Kidney (tissue), 14 donors: ENCODE results near the gene TNKS2. TPM values are rescaled to one million over a fixed set of nuclear protein-coding genes. Genes with fewer than 3 reads are reported as not detected.

Experiments
- DNase-seq, 5 donors: peaks; one replicate each; pipeline ENCODE4 v3.0.0-alpha.2; 2013 to 2020
- FAIRE-seq: peaks from 2 replicates; lab custom pipeline; 2012; peaks lifted over from hg19 to GRCh38; lab: Jason Lieb, UNC
- H3K27ac ChIP-seq, 2 donors: one replicate each; pipeline ENCODE4 v1.7.0; 2013; ENCODE audit warnings: low read depth in 2 of 2, low read length in 2 of 2, inconsistent platforms in 1 of 2
- H3K27me3 ChIP-seq: one replicate; pipeline ENCODE4 v1.7.1; 2013; ENCODE audit warnings: low read length, inconsistent platforms; ENCODE audit not compliant: control insufficient read depth, insufficient read depth
- H3K36me3 ChIP-seq, 3 donors: one replicate each; pipeline versions ENCODE4 v1.7.0 to v1.7.1; 2013; ENCODE audit warnings: low read length in 3 of 3, control low read depth in 1 of 3, inconsistent platforms in 1 of 3; ENCODE audit not compliant: insufficient read depth in 3 of 3, control insufficient read depth in 2 of 3
- H3K4me1 ChIP-seq, 3 donors: one replicate each; pipeline versions ENCODE4 v1.7.0 to v1.7.1; 2013; ENCODE audit warnings: low read length in 3 of 3, inconsistent platforms in 1 of 3, low read depth in 1 of 3; ENCODE audit not compliant: control insufficient read depth in 2 of 3, insufficient read depth in 2 of 3
- H3K4me3 ChIP-seq, 3 donors: one replicate each; pipeline versions ENCODE4 v1.7.0 to v1.8.1; 2013; ENCODE audit warnings: low read length in 3 of 3, control low read depth in 1 of 3, inconsistent platforms in 1 of 3
- H3K9ac ChIP-seq, 3 donors: one replicate each; pipeline versions ENCODE4 v1.7.0 to v1.7.1; 2013; ENCODE audit warnings: low read length in 3 of 3, control low read depth in 1 of 3, inconsistent platforms in 1 of 3
- H3K9me3 ChIP-seq, 3 donors: one replicate each; pipeline versions ENCODE4 v1.7.0 to v1.7.1; 2013; ENCODE audit warnings: low read length in 3 of 3, control low read depth in 1 of 3, inconsistent platforms in 1 of 3; ENCODE audit not compliant: control insufficient read depth in 2 of 3, insufficient read depth in 1 of 3
- CTCF ChIP-seq: IDR thresholded peaks from 3 replicates; pipeline ENCODE4 v1.5.1; 2012; ENCODE audit warnings: mild to moderate bottlenecking, moderate library complexity, borderline replicate concordance; ENCODE audit not compliant: insufficient read depth; ENCODE audit errors: extremely low read depth
- intact Hi-C: fragments of 100-400 bp; cut with DNase I; formaldehyde crosslinking; loops from one replicate; pipeline ENCODE4 v1.11.1; 2022
- polyA plus RNA-seq: library from polyadenylated mRNA; stranded (reverse); fragments of 350-450 nt; fragmentation: Illumina TruSeq; extraction: RNeasy Lipid Tissue Mini Kit (QIAGEN cat#74804); gene quantifications from one replicate; pipeline ENCODE4 v1.2.3, GENCODE V29; 2014; ENCODE audit warnings: low read depth, low replicate concordance; ENCODE audit not compliant: insufficient read depth
- total RNA-seq: library from RNA; stranded (reverse); fragmentation: NEBNext Ultra II Directional; extraction: Animal tissue kit (Norgen Biotek cat#: 25700); gene quantifications from one replicate; pipeline ENCODE4 v1.2.1, GENCODE V29; 2021
- donor health status: control.
- donor health status: control.
- donor health status: control.
- donor health status: control.
- donor health status: control.
- donor health status: DM: yes; HTN: yes; CAD: no.
- donor health status: Normal renal cell carcinoma (clear cell type).

The TNKS2 gene
- total and polyA plus RNA-seq, 2 donors from 2014 or later, result 7.4 to 31.6 TPM

GRCh38 chr10:91762878-91763277 is 35.3 kb upstream of the TNKS2 start:
- no peak for TF ChIP-seq CTCF
- no peaks in the 10 kb centered on the region for H3K36me3 ChIP-seq
- no peaks in the 10 kb centered on the region for H3K9me3 ChIP-seq
- H3K4me1 ChIP-seq, result no peaks in the 10 kb centered on the region
- no peaks in the 10 kb centered on the region for H3K27me3 ChIP-seq
- FAIRE-seq, result no peak
- intact Hi-C loops, result no loop called here
- no peak overlapping the region for H3K9ac ChIP-seq
- no peak for DNase-seq
- H3K4me3 ChIP-seq, result no peak overlapping the region
- no peak overlapping the region for H3K27ac ChIP-seq

GRCh38 chr10:91766676-91767075 is 31.6 kb upstream of the TNKS2 start:
- Histone ChIP-seq H3K9me3 (no peaks in the 10 kb centered on the region), H3K9ac (no peak overlapping the region), H3K36me3 (no peaks in the 10 kb centered on the region), H3K4me1 (no peaks in the 10 kb centered on the region), H3K27ac (no peak overlapping the region), H3K27me3 (no peaks in the 10 kb centered on the region), H3K4me3 (no peak overlapping the region)
- TF ChIP-seq CTCF, result no peak
- no peak for FAIRE-seq
- no peak for DNase-seq
- intact Hi-C loops, result no loop called here

GRCh38 chr10:91768123-91768522 is 30.1 kb upstream of the TNKS2 start:
- Histone ChIP-seq H3K4me3 (no peak overlapping the region), H3K9ac (no peak overlapping the region), H3K27ac (no peak overlapping the region), H3K4me1 (no peaks in the 10 kb centered on the region), H3K27me3 (no peaks in the 10 kb centered on the region), H3K36me3 (no peaks in the 10 kb centered on the region), H3K9me3 (no peaks in the 10 kb centered on the region)
- FAIRE-seq, result no peak
- no peak for DNase-seq
- intact Hi-C loops, result no loop called here
- no peak for TF ChIP-seq CTCF

- Histone ChIP-seq H3K4me3 (no peak overlapping the region), H3K36me3 (no peaks in the 10 kb centered on the region), H3K9ac (no peak overlapping the region), H3K4me1 (no peaks in the 10 kb centered on the region), H3K27me3 (no peaks in the 10 kb centered on the region), H3K27ac (no peak overlapping the region), H3K9me3 (no peaks in the 10 kb centered on the region)
- no peak for TF ChIP-seq CTCF
- DNase-seq, result no peak
- intact Hi-C loops, result no loop called here
- FAIRE-seq, result no peak
Observed at GRCh38 chr10:91771907-91772306, 26.3 kb upstream of the TNKS2 start.
